ENCODE results near the gene TERT.

The TERT gene

GRCh38 chr5:1298067-1298551 lies 3.2 kb upstream of the TERT start:
- H3K4me3 ChIP-seq (ENCODE audit: low read length) = no peak overlapping the region
- DNase-seq (ENCODE audit: low read depth) = no peak
- TF ChIP-seq CTCF (IDR thresholded peaks at IDR 0.05; ENCODE audit: insufficient read depth, low read depth, low read length, missing control alignments) = no peak

- no peak overlapping the region for H3K4me3 ChIP-seq (ENCODE audit: low read length)
- TF ChIP-seq CTCF (IDR thresholded peaks at IDR 0.05; ENCODE audit: insufficient read depth, low read depth, low read length, missing control alignments) = no peak
- DNase-seq (ENCODE audit: low read depth) = no peak
Observed at GRCh38 chr5:1297243-1297642, 2.4 kb upstream of the TERT start.

- no peak for TF ChIP-seq CTCF (IDR thresholded peaks at IDR 0.05; ENCODE audit: insufficient read depth, low read depth, low read length, missing control alignments)
- no peak for DNase-seq (ENCODE audit: low read depth)
- no peak overlapping the region for H3K4me3 ChIP-seq (ENCODE audit: low read length)
Observed at GRCh38 chr5:1295650-1296037, 776 bp upstream of the TERT start.

- no peak for TF ChIP-seq CTCF (IDR thresholded peaks at IDR 0.05; ENCODE audit: insufficient read depth, low read depth, low read length, missing control alignments)
- no peak overlapping the region for H3K4me3 ChIP-seq (ENCODE audit: low read length)
- no peak for DNase-seq (ENCODE audit: low read depth)
Observed at GRCh38 chr5:1294206-1294834, 548 bp downstream of the TERT start.

- DNase-seq (ENCODE audit: low read depth) = no peak
- no peak for TF ChIP-seq CTCF (IDR thresholded peaks at IDR 0.05; ENCODE audit: insufficient read depth, low read depth, low read length, missing control alignments)
- no peak overlapping the region for H3K4me3 ChIP-seq (ENCODE audit: low read length)
Observed at GRCh38 chr5:1293416-1294205, 1.3 kb downstream of the TERT start.

- H3K4me3 ChIP-seq (ENCODE audit: low read length) = no peak overlapping the region
- no peak for DNase-seq (ENCODE audit: low read depth)
- no peak for TF ChIP-seq CTCF (IDR thresholded peaks at IDR 0.05; ENCODE audit: insufficient read depth, low read depth, low read length, missing control alignments)
Observed at GRCh38 chr5:1292846-1293415, 1.9 kb downstream of the TERT start.
